ENCODE measurements around the gene MED22.

The MED22 gene

DNA sequence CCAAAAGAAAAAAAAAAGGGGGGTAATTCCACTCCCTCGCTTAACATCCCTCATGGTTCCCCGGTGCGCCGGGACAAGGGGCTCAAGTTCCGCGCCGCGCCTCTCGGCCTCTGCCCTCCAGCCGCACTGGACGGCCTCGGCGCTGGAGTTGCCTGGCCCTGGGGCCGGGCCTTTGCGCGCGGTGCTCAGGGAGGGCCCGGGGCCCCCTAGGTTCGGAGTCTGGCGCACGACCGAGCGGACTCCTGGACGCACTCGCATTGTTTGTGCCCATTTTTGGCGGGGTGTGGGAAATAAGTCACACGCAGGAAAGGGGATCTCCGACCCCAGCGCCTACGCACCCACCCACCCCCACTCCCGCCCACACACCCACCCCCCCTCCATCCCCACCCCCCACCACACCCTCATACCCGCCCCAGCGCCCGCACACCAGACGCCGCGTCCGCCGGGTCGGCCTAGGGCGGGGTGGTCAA, 381 bp downstream of the MED22 start:
- TF ChIP-seq TAF1 (IDR thresholded peaks at IDR 0.05; ENCODE audit: borderline replicate concordance, insufficient read depth, low read length) (no peak), POLR2AphosphoS5 (IDR thresholded peaks at IDR 0.05; ENCODE audit: low read depth, low read length) (no peak), SIN3A (IDR thresholded peaks at IDR 0.05; ENCODE audit: borderline replicate concordance, insufficient read depth, low read length) (no peak), FOXP2 (optimal IDR thresholded peaks at IDR 0.05; ENCODE audit: borderline replicate concordance, extremely low read depth, extremely low read length, insufficient read depth) (no peak)
- TF ChIP-seq, protein P1, sequence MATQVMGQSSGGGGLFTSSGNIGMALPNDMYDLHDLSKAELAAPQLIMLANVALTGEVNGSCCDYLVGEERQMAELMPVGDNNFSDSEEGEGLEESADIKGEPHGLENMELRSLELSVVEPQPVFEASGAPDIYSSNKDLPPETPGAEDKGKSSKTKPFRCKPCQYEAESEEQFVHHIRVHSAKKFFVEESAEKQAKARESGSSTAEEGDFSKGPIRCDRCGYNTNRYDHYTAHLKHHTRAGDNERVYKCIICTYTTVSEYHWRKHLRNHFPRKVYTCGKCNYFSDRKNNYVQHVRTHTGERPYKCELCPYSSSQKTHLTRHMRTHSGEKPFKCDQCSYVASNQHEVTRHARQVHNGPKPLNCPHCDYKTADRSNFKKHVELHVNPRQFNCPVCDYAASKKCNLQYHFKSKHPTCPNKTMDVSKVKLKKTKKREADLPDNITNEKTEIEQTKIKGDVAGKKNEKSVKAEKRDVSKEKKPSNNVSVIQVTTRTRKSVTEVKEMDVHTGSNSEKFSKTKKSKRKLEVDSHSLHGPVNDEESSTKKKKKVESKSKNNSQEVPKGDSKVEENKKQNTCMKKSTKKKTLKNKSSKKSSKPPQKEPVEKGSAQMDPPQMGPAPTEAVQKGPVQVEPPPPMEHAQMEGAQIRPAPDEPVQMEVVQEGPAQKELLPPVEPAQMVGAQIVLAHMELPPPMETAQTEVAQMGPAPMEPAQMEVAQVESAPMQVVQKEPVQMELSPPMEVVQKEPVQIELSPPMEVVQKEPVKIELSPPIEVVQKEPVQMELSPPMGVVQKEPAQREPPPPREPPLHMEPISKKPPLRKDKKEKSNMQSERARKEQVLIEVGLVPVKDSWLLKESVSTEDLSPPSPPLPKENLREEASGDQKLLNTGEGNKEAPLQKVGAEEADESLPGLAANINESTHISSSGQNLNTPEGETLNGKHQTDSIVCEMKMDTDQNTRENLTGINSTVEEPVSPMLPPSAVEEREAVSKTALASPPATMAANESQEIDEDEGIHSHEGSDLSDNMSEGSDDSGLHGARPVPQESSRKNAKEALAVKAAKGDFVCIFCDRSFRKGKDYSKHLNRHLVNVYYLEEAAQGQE (IDR thresholded peaks at IDR 0.05; ENCODE audit: insufficient read depth in 1 of 2, low read depth in 2 of 2, low read length in 2 of 2): no peak

DNA sequence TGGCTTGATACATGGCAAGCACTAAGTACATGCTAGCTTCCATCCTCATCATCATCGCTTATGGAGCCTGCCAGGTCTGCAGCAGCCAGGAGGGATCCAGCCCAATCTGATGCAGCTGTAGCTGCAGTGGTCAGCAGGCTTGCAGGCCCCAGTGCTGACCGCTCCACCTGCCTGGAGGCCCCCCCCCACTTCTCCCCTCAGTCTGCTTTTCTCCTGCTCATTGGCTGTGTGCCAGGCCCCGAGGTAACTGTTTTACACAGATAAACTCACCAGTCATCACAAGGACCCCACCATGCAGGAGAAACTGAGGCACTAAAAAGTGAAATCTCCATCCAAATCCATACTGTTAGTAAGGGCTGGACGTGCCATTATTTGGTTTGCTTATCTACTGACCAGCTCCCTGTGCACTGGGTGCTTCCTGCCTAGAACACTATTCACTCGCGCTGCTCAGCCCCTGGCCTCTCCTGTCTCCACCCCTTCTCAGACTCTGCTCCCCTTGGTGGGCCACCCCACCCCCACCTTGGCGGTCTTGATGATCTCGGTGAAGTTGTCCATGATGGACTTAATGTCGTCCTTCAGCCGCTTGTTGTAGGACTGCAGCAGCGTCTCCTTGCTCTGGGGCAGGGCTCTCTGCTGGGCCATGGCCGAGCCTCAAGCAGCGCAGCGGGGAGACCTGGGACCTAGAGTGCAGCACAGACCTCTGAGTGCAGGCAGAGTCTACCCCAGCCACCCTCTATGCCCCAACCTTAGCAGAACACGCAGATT, 1.7 kb downstream of the MED22 start:
- TF ChIP-seq FOXP2 (optimal IDR thresholded peaks at IDR 0.05; ENCODE audit: borderline replicate concordance, extremely low read depth, extremely low read length, insufficient read depth): no peak
- no peak for TF ChIP-seq POLR2AphosphoS5 (IDR thresholded peaks at IDR 0.05; ENCODE audit: low read depth, low read length)
- TF ChIP-seq SIN3A (IDR thresholded peaks at IDR 0.05; ENCODE audit: borderline replicate concordance, insufficient read depth, low read length): no peak
- TF ChIP-seq, protein P1 (IDR thresholded peaks at IDR 0.05; ENCODE audit: insufficient read depth in 1 of 2, low read depth in 2 of 2, low read length in 2 of 2): no peak
- no peak for TF ChIP-seq TAF1 (IDR thresholded peaks at IDR 0.05; ENCODE audit: borderline replicate concordance, insufficient read depth, low read length)

DNA sequence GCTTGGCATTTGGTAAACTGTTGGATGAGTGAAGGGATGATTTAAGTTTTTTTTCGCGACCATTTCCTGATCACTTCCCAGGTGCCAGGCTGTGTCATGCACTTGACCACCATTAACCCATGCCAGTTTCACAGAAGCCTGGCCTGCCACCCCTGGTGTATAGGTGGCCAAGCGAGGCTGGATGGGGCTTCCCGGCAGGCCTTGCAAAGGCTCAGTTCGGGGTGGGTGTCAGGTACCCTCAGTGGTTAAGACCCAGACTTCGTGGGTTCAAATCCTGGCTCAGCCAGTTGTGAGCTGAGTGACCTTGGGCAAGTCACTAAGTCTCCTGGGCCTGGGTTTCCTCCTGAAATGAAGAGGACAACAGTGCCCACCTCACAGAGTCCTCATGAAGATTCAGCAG, 2.3 kb downstream of the MED22 start:
- no peak for TF ChIP-seq SIN3A (IDR thresholded peaks at IDR 0.05; ENCODE audit: borderline replicate concordance, insufficient read depth, low read length)
- TF ChIP-seq FOXP2 (optimal IDR thresholded peaks at IDR 0.05; ENCODE audit: borderline replicate concordance, extremely low read depth, extremely low read length, insufficient read depth): no peak
- no peak for TF ChIP-seq POLR2AphosphoS5 (IDR thresholded peaks at IDR 0.05; ENCODE audit: low read depth, low read length)
- TF ChIP-seq, protein P1 (IDR thresholded peaks at IDR 0.05; ENCODE audit: insufficient read depth in 1 of 2, low read depth in 2 of 2, low read length in 2 of 2): no peak
- TF ChIP-seq TAF1 (IDR thresholded peaks at IDR 0.05; ENCODE audit: borderline replicate concordance, insufficient read depth, low read length): no peak

DNA sequence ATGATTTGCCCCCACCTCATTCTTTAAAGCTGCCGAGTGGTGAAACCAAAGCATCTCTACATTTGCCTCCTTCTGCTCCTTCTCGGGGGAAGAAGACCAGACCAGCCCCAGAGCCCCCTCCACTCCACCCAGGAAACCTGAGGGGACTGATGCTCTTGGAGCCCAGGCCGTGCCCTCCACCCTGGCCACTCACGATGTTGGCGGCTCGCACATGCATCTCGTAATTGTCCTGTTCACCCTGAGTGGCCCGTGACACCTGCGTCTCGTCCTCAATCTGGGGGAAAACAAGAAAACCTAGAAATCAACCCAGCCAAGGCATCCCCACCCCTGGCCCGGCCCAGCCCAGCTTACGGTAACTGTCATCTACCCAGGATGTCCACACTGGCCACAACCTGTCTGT, 3.0 kb downstream of the MED22 start:
- TF ChIP-seq FOXP2 (optimal IDR thresholded peaks at IDR 0.05; ENCODE audit: borderline replicate concordance, extremely low read depth, extremely low read length, insufficient read depth) (no peak), POLR2AphosphoS5 (IDR thresholded peaks at IDR 0.05; ENCODE audit: low read depth, low read length) (no peak), TAF1 (IDR thresholded peaks at IDR 0.05; ENCODE audit: borderline replicate concordance, insufficient read depth, low read length) (no peak), SIN3A (IDR thresholded peaks at IDR 0.05; ENCODE audit: borderline replicate concordance, insufficient read depth, low read length) (no peak)
- TF ChIP-seq, protein P1 (IDR thresholded peaks at IDR 0.05; ENCODE audit: insufficient read depth in 1 of 2, low read depth in 2 of 2, low read length in 2 of 2): no peak

All from PFSK-1 (cell line).